A549 (cell line): ENCODE data around the gene ESYT3. TPM values are rescaled to one million over a fixed set of nuclear protein-coding genes. Genes with fewer than 3 reads are reported as not detected.

Experiments used
- ATAC-seq, 2 experiments: fragments of 200-7000 bp in 1 of 2; fragments of >200 bp in 1 of 2; cut with Nextera tagmentation in 1 of 2; cut with Tn5 transposase in 1 of 2; 3 replicates each; pipeline versions ENCODE4 v1.8.0 to v1.9.1; 2018 to 2020; ENCODE audit warnings: mild to moderate bottlenecking in 1 of 2, moderate library complexity in 1 of 2
- CTCF ChIA-PET: fragments of 300-600 bp; sonication (Branson Sonifier 250); formaldehyde crosslinking; extraction: SDS; loops from one replicate; lab custom pipeline; 2021; ENCODE audit warnings: antibody characterized with exemption, inconsistent platforms; lab: Yijun Ruan, JAX
- POLR2A ChIA-PET: fragments of 350-600 bp; formaldehyde crosslinking; extraction: SDS; loops from one replicate; lab custom pipeline; 2021; ENCODE audit warnings: antibody characterized with exemption, inconsistent platforms; lab: Yijun Ruan, JAX
- DNase-seq, 2 experiments: peaks; one replicate each; pipeline versions ENCODE4 v3.0.0 to v3.0.0-alpha.2; 2011 to 2016; ENCODE audit warnings: low read depth in 1 of 2, low spot score in 1 of 2
- FAIRE-seq: peaks from 2 replicates; lab custom pipeline; 2011; peaks lifted over from hg19 to GRCh38; lab: Jason Lieb, UNC
- H3K27ac ChIP-seq, 2 experiments: fragments of >200 bp; sonication (Bioruptor Twin); formaldehyde crosslinking; 3 replicates each; pipeline ENCODE4 v1.5.1; 2016 to 2017
- H3K4me1 ChIP-seq: fragments of >200 bp; sonication (Bioruptor Twin); formaldehyde crosslinking; 3 replicates; pipeline ENCODE4 v1.6.1; 2016
- H3K4me2 ChIP-seq: fragments of >200 bp; sonication (Bioruptor Twin); formaldehyde crosslinking; 3 replicates; pipeline ENCODE4 v1.6.1; 2016
- H3K4me3 ChIP-seq: fragments of >200 bp; sonication (Bioruptor Twin); formaldehyde crosslinking; 3 replicates; pipeline ENCODE4 v1.5.1; 2016
- H3K9me3 ChIP-seq: fragments of >200 bp; sonication (Bioruptor Twin); formaldehyde crosslinking; 3 replicates; pipeline ENCODE4 v1.6.1; 2016
- BCL3 ChIP-seq: fragments of >200 bp; sonication (Bioruptor Twin); formaldehyde crosslinking; IDR thresholded peaks from 3 replicates; pipeline ENCODE4 v1.6.1; 2016
- BHLHE40 ChIP-seq: IDR thresholded peaks from 2 replicates; pipeline ENCODE4 v1.6.1; 2012; ENCODE audit warnings: low read depth, low read length, inconsistent platforms
- CBX2 ChIP-seq: fragments of 200-600 bp; sonication (generic); IDR thresholded peaks from 2 replicates; pipeline ENCODE4 v1.6.1; 2016; ENCODE audit warnings: low read depth, mild to moderate bottlenecking, borderline replicate concordance
- CBX8 ChIP-seq: fragments of 200-600 bp; sonication (generic); IDR thresholded peaks from 2 replicates; pipeline ENCODE4 v1.6.1; 2016
- CEBPB ChIP-seq, 2 experiments: fragments of >200 bp in 1 of 2; sonication (Bioruptor Twin) in 1 of 2; formaldehyde crosslinking in 1 of 2; IDR thresholded peaks; 2 replicates each; pipeline ENCODE4 v1.6.1; 2012 to 2016
- CTCF ChIP-seq: fragments of >200 bp; sonication (Bioruptor Twin); formaldehyde crosslinking; IDR thresholded peaks from 3 replicates; pipeline ENCODE4 v1.5.1; 2016
- EHMT2 ChIP-seq: fragments of 200-600 bp; sonication (generic); IDR thresholded peaks from 2 replicates; pipeline ENCODE4 v1.6.1; 2016; ENCODE audit warnings: antibody characterized with exemption, low read depth, mild to moderate bottlenecking, moderate library complexity
- ELK1 ChIP-seq: fragments of 150-350 bp; IDR thresholded peaks from 2 replicates; pipeline ENCODE4 v1.6.1; 2014; ENCODE audit warnings: low read depth, mild to moderate bottlenecking, low read length
- EP300 ChIP-seq, 2 experiments: fragments of >200 bp; sonication (Bioruptor Twin); formaldehyde crosslinking; IDR thresholded peaks; 2 replicates in 1 of 2; 3 replicates in 1 of 2; pipeline ENCODE4 v1.6.1; 2016 to 2017
- ESRRA ChIP-seq: fragments of 150-350 bp; IDR thresholded peaks from 2 replicates; pipeline ENCODE4 v1.6.1; 2014; ENCODE audit warnings: mild to moderate bottlenecking, low read length, borderline replicate concordance
- FOXS1 ChIP-seq: fragments of 250-450 bp; sonication (Bioruptor Pico); IDR thresholded peaks from 2 replicates; pipeline ENCODE4 v1.5.0; 2020; ENCODE audit warnings: mild to moderate bottlenecking, moderate library complexity
- KDM1A ChIP-seq: fragments of 200-600 bp; sonication (generic); IDR thresholded peaks from 2 replicates; pipeline ENCODE4 v1.6.1; 2016; ENCODE audit warnings: low read depth, mild to moderate bottlenecking
- MAFK ChIP-seq: fragments of 450-650 bp; IDR thresholded peaks from 2 replicates; pipeline ENCODE4 v1.6.1; 2014; ENCODE audit not compliant: partially characterized antibody
- NPAS2 ChIP-seq: fragments of 250-450 bp; sonication (Bioruptor Pico); IDR thresholded peaks from 2 replicates; pipeline ENCODE4 v1.8.0; 2022; ENCODE audit warnings: mild to moderate bottlenecking, moderate library complexity, borderline replicate concordance
- NR3C1 ChIP-seq: fragments of >200 bp; sonication (Bioruptor Twin); formaldehyde crosslinking; IDR thresholded peaks from 3 replicates; pipeline ENCODE4 v1.6.1; 2017
- PBX3 ChIP-seq: IDR thresholded peaks from 2 replicates; pipeline ENCODE4 v1.6.1; 2012
- RFX5 ChIP-seq: fragments of 450-650 bp; IDR thresholded peaks from 2 replicates; pipeline ENCODE4 v1.7.1; 2014; ENCODE audit warnings: antibody characterized with exemption, mild to moderate bottlenecking, moderate library complexity
- RNF2 ChIP-seq: fragments of 200-600 bp; sonication (generic); IDR thresholded peaks from 2 replicates; pipeline ENCODE4 v1.6.1; 2016; ENCODE audit warnings: low read depth, mild to moderate bottlenecking, antibody characterized with exemption, moderate library complexity, borderline replicate concordance
- SMC3 ChIP-seq: fragments of >200 bp; sonication (Bioruptor Twin); formaldehyde crosslinking; IDR thresholded peaks from 3 replicates; pipeline ENCODE4 v1.6.1; 2018; ENCODE audit warnings: inconsistent platforms
- SREBF2 ChIP-seq: fragments of 450-650 bp; IDR thresholded peaks from 2 replicates; pipeline ENCODE4 v1.6.1; 2014; ENCODE audit warnings: mild to moderate bottlenecking, moderate library complexity
- ZC3H11A ChIP-seq: fragments of 450-650 bp; IDR thresholded peaks from 2 replicates; pipeline ENCODE4 v1.6.1; 2014; ENCODE audit warnings: antibody characterized with exemption, mild to moderate bottlenecking
- WGBS: methylation state at CpG from one replicate; pipeline ENCODE4 v1.1.6; 2017; ENCODE audit errors: missing lambda C conversion rate; 5-methylcytosine and 5-hydroxymethylcytosine counted together
- polyA plus RNA-seq, 4 experiments: library from polyadenylated mRNA; depleted of rRNA in 3 of 4; stranded (reverse); fragments of >200 nt; fragmentation: RNase III in 1 of 4; extraction: RNeasy Plus Mini Kit Qiagen cat#74134 plus additional on column Dnase treatment in 1 of 4; gene quantifications; 2 replicates in 3 of 4; 3 replicates in 1 of 4; pipeline ENCODE4 v1.2.3, GENCODE V29; 2011 to 2017

Gene ESYT3
- polyA plus RNA-seq, 2 of the 4 experiments (the other 2 are of a cell fraction), result 0.92 to 1.7 TPM

GRCh38 chr3:138469874-138470273 lies 35.5 kb downstream of the ESYT3 start:
- POLR2A ChIA-PET, result no interaction called here
- H3K4me1 ChIP-seq, result no peaks in the 10 kb centered on the region; the same call in 2 of the 3 replicates
- no peak for FAIRE-seq
- CTCF ChIA-PET, result interaction anchor here (1.0 to 2.1 kb wide), 5 partner anchors 10 to 446 kb away, joined by 3 to 13 read pairs (median 7); partner anchors contain the start of gene CEP70
- WGBS, result 83% methylated on average over 6 of the region's 6 CpGs
- DNase-seq, result no peak
- ATAC-seq, result no peak
- no peaks in the 10 kb centered on the region for H3K9me3 ChIP-seq
- TF ChIP-seq CEBPB (IDR thresholded peaks at IDR 0.05), result no peak
- no peak overlapping the region for H3K4me3 ChIP-seq
- no peak overlapping the region for H3K4me2 ChIP-seq
- no peak overlapping the region for H3K27ac ChIP-seq

GRCh38 chr3:138470687-138471086 lies 36.3 kb downstream of the ESYT3 start:
- FAIRE-seq, result no peak
- ChIA-PET CTCF (interaction anchor here (1.7 to 2.1 kb wide), 4 partner anchors 9 to 445 kb away, joined by 4 to 13 read pairs (median 7); partner anchors contain the start of gene CEP70), POLR2A (no interaction called here)
- Histone ChIP-seq H3K4me1 (no peaks in the 10 kb centered on the region; the same call in 2 of the 3 replicates), H3K27ac (no peak overlapping the region), H3K4me3 (no peak overlapping the region), H3K4me2 (no peak overlapping the region)
- 80% methylated on average over 1 of the region's 3 CpGs for WGBS
- ATAC-seq, result no peak
- DNase-seq, result no peak
- no peak for TF ChIP-seq RFX5
- TF ChIP-seq, all 56 proteins: peak for 0
- no peaks in the 10 kb centered on the region for H3K9me3 ChIP-seq

- Histone ChIP-seq H3K4me2 (no peak overlapping the region), H3K27ac (no peak overlapping the region), H3K4me1 (no peaks in the 10 kb centered on the region; the same call in 2 of the 3 replicates), H3K4me3 (no peak overlapping the region), H3K9me3 (no peaks in the 10 kb centered on the region)
- ATAC-seq, result no peak
- FAIRE-seq, result no peak
- POLR2A ChIA-PET, result no interaction called here
- CTCF ChIA-PET, result interaction anchor here (0.8 to 2.0 kb wide), 5 partner anchors 25 to 452 kb away, joined by 3 to 7 read pairs (median 3); partner anchors contain the start of gene CEP70
- TF ChIP-seq ESRRA, result no peak
- no peak for TF ChIP-seq SMC3
- 50% methylated on average over 1 of the region's 1 CpG for WGBS
- DNase-seq, result no peak
Measured at GRCh38 chr3:138471481-138471880, 37.1 kb downstream of the ESYT3 start.

- no peak for DNase-seq
- Histone ChIP-seq H3K4me3 (no peak overlapping the region), H3K4me1 (no peaks in the 10 kb centered on the region; the same call in 2 of the 3 replicates), H3K27ac (no peak overlapping the region), H3K4me2 (no peak overlapping the region), H3K9me3 (no peaks in the 10 kb centered on the region)
- POLR2A ChIA-PET, result no interaction called here
- ATAC-seq, result no peak
- no peak for FAIRE-seq
- CTCF ChIA-PET, result interaction anchor here (0.8 to 1.7 kb wide), 4 partner anchors 26 to 451 kb away, joined by 3 to 4 read pairs (median 3); no protein-coding TSS in a partner anchor
- no peak for TF ChIP-seq FOXS1
- TF ChIP-seq BHLHE40, result no peak
- TF ChIP-seq SREBF2, result no peak
- no peak for TF ChIP-seq SMC3
- no peak for TF ChIP-seq RNF2
- no peak for TF ChIP-seq MAFK
- TF ChIP-seq CEBPB (IDR thresholded peaks at IDR 0.05), result no peak
- no peak for TF ChIP-seq CBX2
- 78% methylated on average over 8 of the region's 8 CpGs for WGBS
Measured at GRCh38 chr3:138472141-138472825, 37.9 kb downstream of the ESYT3 start.

- FAIRE-seq (no peak), DNase-seq (no peak), ATAC-seq (no peak)
- POLR2A ChIA-PET, result no interaction called here
- H3K27ac ChIP-seq, result no peak overlapping the region
- no peak overlapping the region for H3K4me3 ChIP-seq
- no peaks in the 10 kb centered on the region for H3K9me3 ChIP-seq
- no peaks in the 10 kb centered on the region; the same call in 2 of the 3 replicates for H3K4me1 ChIP-seq
- no peak overlapping the region for H3K4me2 ChIP-seq
- CTCF ChIA-PET, result no interaction called here
- WGBS, result 98% methylated on average over 8 of the region's 8 CpGs
- TF ChIP-seq ZC3H11A (no peak), RNF2 (no peak), NPAS2 (no peak), PBX3 (no peak), EHMT2 (no peak), BCL3 (no peak), ELK1 (no peak), KDM1A (no peak), EP300 (IDR thresholded peaks at IDR 0.05) (no peak), CBX8 (no peak), NR3C1 (no peak), CTCF (no peak)
Measured at GRCh38 chr3:138473391-138473790, 39.0 kb downstream of the ESYT3 start.
